Lung (tissue), 12 donors: ENCODE data around the gene ATP8B3. TPM values are rescaled to one million over a fixed set of nuclear protein-coding genes. Genes with fewer than 3 reads are reported as not detected.

Experiments used
- ATAC-seq: fragments of 200-7000 bp; cut with Tn5 transposase; one replicate; pipeline ENCODE4 v1.9.1; 2020; ENCODE audit warnings: moderate number of reproducible peaks; ENCODE audit not compliant: insufficient read depth, low FRiP score
- DNase-seq, 3 donors: peaks; one replicate each; pipeline ENCODE4 v3.0.0-alpha.2; 2013 to 2017
- H3K27ac ChIP-seq, 2 donors: one replicate each; pipeline ENCODE4 v1.5.1; 2013; ENCODE audit warnings: mild to moderate bottlenecking in 2 of 2, moderate library complexity in 2 of 2, control low read depth in 1 of 2, inconsistent platforms in 1 of 2, low read depth in 1 of 2, low read length in 1 of 2
- H3K27me3 ChIP-seq, 3 donors: one replicate each; pipeline ENCODE4 v1.5.1; 2013; ENCODE audit warnings: low read length in 2 of 3; ENCODE audit not compliant: control insufficient read depth in 3 of 3, insufficient read depth in 3 of 3
- H3K36me3 ChIP-seq, 4 donors: one replicate each; pipeline ENCODE4 v1.5.1; 2013; ENCODE audit warnings: low read length in 4 of 4, mild to moderate bottlenecking in 1 of 4, moderate library complexity in 1 of 4; ENCODE audit not compliant: control insufficient read depth in 4 of 4, insufficient read depth in 4 of 4
- H3K4me1 ChIP-seq, 5 donors: one replicate each; pipeline ENCODE4 v1.5.1; 2013; ENCODE audit warnings: low read length in 5 of 5, mild to moderate bottlenecking in 2 of 5, moderate library complexity in 1 of 5; ENCODE audit not compliant: control insufficient read depth in 5 of 5, insufficient read depth in 5 of 5
- H3K4me3 ChIP-seq: one replicate; pipeline ENCODE4 v1.5.1; 2013; ENCODE audit warnings: mild to moderate bottlenecking, control low read depth, moderate library complexity
- H3K9ac ChIP-seq, 2 donors: one replicate each; pipeline ENCODE4 v1.5.1; 2013; ENCODE audit warnings: low read length in 2 of 2, control low read depth in 1 of 2; ENCODE audit not compliant: insufficient read depth in 1 of 2
- H3K9me3 ChIP-seq, 4 donors: one replicate each; pipeline ENCODE4 v1.5.1; 2013; ENCODE audit warnings: low read length in 3 of 4, mild to moderate bottlenecking in 1 of 4, moderate library complexity in 1 of 4; ENCODE audit not compliant: control insufficient read depth in 4 of 4, insufficient read depth in 3 of 4
- CTCF ChIP-seq: IDR thresholded peaks from 2 replicates; pipeline ENCODE4 v1.5.1; 2012; ENCODE audit warnings: mild to moderate bottlenecking; ENCODE audit errors: control extremely low read depth, extremely low read depth
- WGBS, 2 donors: extraction: QIAGEN DNeasy Blood & Tissue Kit; methylation state at CpG; one replicate each; pipeline ENCODE4 v1.1.7; 2013; 5-methylcytosine and 5-hydroxymethylcytosine counted together
- polyA plus RNA-seq, 2 donors: library from polyadenylated mRNA; stranded (reverse); fragments of 200-250 nt; gene quantifications; one replicate each; pipeline ENCODE4 v1.2.1, GENCODE V29; 2013
- total RNA-seq, 2 donors: library from RNA; depleted of rRNA in 1 of 2; stranded (reverse); fragments of >200 nt in 1 of 2; gene quantifications; one replicate each; pipeline ENCODE4 v1.2.1, GENCODE V29; 2014 to 2021
- donor health status: control.
- donor health status: control.
- donor health status: Bipolar disorder and iron deficiency.
- donor health status: healthy.
- donor health status: DM: yes; HTN: yes; CAD: no.

The ATP8B3 gene
- total and polyA plus RNA-seq, 4 donors, result 0.69 to 2.4 (median 1.8) TPM

DNA sequence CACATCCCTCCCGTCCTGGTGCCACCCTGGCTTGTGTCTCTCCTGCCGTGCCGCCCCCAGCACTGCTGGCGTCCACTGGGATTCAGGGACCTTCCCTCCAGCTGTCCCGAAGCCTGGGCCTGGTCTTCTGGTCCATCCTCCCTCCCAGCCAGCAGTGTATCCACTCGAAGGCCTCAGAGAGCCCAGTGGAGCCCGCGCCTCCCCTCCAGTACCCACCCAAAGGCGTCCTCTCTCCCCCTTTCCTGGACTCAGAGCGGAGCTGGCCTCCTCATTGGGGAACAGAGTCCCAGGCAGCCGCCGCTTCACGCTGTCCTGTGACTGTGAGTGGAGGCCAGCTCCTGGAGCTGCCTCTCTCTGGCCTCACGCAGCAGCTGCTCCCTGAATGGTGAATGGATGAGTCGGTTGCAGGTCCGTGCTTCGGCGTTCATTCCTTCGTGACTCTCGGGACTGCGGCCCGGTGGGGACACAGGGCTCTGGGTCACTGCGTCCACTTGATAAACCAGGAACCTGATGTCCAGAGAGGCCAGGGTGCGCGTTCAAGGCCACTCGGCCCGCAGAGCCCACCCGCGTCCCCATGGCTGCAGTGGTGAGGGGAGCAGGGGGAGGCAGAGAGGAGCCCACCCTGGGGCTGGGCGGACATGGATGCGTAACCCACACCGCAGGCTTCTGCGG, 46.7 kb downstream of the ATP8B3 start:
- DNase-seq (no peak), ATAC-seq (no peak)
- WGBS, 2 donors, result 12 to 13% methylated on average over 33 of the region's 33 CpGs
- no peaks in the 10 kb centered on the region for H3K36me3 ChIP-seq
- H3K9ac ChIP-seq, result no peak overlapping the region
- H3K4me1 ChIP-seq, result peaks cover 0 to 12% (median 0%) of the 10 kb centered on the region in 5 donors
- peaks cover 0 to 3% (median 0%) of the 10 kb centered on the region in 4 donors for H3K9me3 ChIP-seq
- H3K4me3 ChIP-seq, result no peak overlapping the region
- peaks cover 17 to 83% (median 56%) of the 10 kb centered on the region in 3 donors for H3K27me3 ChIP-seq
- TF ChIP-seq CTCF, result no peak
- no peak overlapping the region for H3K27ac ChIP-seq

GRCh38 chr19:1764729-1765128, 47.3 kb downstream of the ATP8B3 start:
- 6 to 10% methylated on average over 15 of the region's 15 CpGs for WGBS, 2 donors
- peaks cover 0 to under 1% (median 0%) of the 10 kb centered on the region in 4 donors for H3K9me3 ChIP-seq
- H3K27me3 ChIP-seq, result peaks cover 23 to 90% (median 59%) of the 10 kb centered on the region in 3 donors
- no peak overlapping the region for H3K27ac ChIP-seq
- H3K4me1 ChIP-seq, result peaks cover 0 to 12% (median 0%) of the 10 kb centered on the region in 5 donors
- H3K4me3 ChIP-seq, result no peak overlapping the region
- no peak for TF ChIP-seq CTCF
- no peak for DNase-seq
- H3K36me3 ChIP-seq, result no peaks in the 10 kb centered on the region
- H3K9ac ChIP-seq, result no peak overlapping the region
- no peak for ATAC-seq

GRCh38 chr19:1763648-1764639, 48.1 kb downstream of the ATP8B3 start:
- H3K4me3 ChIP-seq, result no peak overlapping the region
- DNase-seq, result peak; percentile 62 to 76 (median 68)
- no peak for TF ChIP-seq CTCF

More at GRCh38 chr19:1763648-1764639, 48.1 kb downstream of the ATP8B3 start:
- ATAC-seq, result no peak
- no peaks in the 10 kb centered on the region for H3K36me3 ChIP-seq
- WGBS, 2 donors, result 7 to 8% methylated on average over 39 of the region's 39 CpGs
- peaks cover 25 to 92% (median 64%) of the 10 kb centered on the region in 3 donors for H3K27me3 ChIP-seq
- H3K9ac ChIP-seq, result no peak overlapping the region
- peaks cover 0 to 12% (median 0%) of the 10 kb centered on the region in 5 donors for H3K4me1 ChIP-seq
- no peaks in the 10 kb centered on the region for H3K9me3 ChIP-seq
- no peak overlapping the region for H3K27ac ChIP-seq
